ENCODE results near the gene EMC6.
A peak's percentile ranks its signal among the peaks of the same experiment; 100 is the strongest.

EMC6 gene

DNA sequence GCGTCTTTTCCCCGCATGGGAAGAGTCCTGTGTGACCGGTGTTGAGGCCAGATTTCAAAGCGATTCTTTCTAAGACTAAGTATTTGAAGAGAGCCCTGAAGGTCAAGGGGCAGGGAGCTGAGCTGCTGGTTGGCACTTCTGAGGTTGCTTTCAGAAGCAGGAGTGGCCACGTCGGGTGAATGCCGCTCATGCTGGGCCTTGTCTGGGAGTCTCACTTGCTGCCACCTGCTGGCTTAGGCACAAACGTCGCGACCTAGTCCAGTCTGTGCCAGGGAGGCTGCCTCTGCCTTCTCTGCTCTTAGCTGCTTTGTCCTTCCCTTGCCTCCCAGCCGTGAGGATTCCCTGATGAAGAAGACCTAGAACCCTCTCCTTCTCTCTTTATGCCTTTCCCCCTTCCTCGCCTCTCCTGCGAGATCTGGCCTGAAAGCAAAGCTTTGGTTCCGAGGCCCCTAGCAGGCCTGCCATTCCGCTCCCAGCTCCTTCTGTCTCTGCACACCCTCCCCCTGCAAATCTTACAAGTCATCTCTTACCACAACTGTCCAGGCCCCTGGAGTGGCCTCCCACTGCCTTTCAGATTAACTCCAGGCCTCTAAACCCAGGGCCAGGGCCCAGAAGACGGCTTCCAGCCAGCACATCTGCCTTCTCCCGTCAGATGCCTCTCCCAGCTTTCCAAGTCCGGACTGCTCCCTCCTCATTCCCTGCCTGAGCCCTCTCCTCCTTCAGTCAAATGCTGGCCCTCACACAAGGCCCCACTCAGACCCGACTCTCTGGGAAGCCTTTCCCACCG, 20.6 kb upstream of the EMC6 start:
- Histone ChIP-seq H3K27ac (peak overlapping the region; percentile 88), H3K36me3 (peaks cover 30% of the 10 kb centered on the region), H4K20me1 (no peaks in the 10 kb centered on the region), H3K4me2 (peak overlapping the region; percentile 85), H3K4me3 (no peak overlapping the region), H3K27me3 (no peaks in the 10 kb centered on the region), H3K9ac (peak overlapping the region; percentile 70), H3K9me3 (no peaks in the 10 kb centered on the region), H3K4me1 (peaks cover 46% of the 10 kb centered on the region)
- TF ChIP-seq Cebpa-rat (IDR thresholded peaks at IDR 0.05) = no peak

DNA sequence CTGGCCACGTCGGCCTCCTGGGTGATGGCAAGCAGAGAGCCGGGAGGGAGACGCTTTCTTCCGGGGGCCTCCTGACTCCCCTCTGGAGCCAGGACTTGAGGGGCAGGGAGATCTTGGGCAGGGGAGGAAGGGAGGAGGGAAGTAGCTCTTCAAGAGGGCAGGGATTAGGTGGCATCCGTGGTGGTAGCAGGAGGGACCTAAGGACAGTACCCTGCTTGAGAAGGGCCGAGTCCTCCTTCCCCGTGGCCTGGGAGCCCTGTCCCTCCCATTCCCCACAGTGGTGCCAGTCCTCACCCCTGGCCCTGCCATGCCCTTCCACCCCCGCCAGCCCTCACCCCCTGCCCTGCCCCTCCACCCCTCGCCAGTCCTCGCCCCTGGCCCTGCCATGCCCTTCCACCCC, 12.8 kb upstream of the EMC6 start:
- Histone ChIP-seq H3K27me3 (no peaks in the 10 kb centered on the region), H3K9ac (no peak overlapping the region), H3K27ac (no peak overlapping the region), H3K4me1 (no peaks in the 10 kb centered on the region), H3K9me3 (no peaks in the 10 kb centered on the region), H3K4me3 (no peak overlapping the region), H3K36me3 (peaks cover 50% of the 10 kb centered on the region), H3K4me2 (no peak overlapping the region), H4K20me1 (no peaks in the 10 kb centered on the region)
- TF ChIP-seq Cebpa-rat (IDR thresholded peaks at IDR 0.05) = no peak

DNA sequence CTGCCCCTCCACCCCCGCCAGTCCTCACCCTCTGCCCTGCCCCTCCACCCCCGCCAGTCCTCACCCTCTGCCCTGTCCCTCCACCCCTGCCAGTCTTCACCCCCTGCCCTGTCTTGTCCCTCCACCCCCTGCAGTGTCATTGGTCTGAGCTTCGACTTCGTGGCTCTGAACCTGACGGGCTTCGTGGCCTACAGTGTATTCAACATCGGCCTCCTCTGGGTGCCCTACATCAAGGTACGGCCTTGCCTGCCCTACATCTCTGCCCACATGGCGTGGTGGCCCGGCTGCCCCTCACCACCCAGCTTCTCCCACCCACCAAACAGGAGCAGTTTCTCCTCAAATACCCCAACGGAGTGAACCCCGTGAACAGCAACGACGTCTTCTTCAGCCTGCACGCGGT, 12.3 kb upstream of the EMC6 start:
- Histone ChIP-seq H3K9ac (no peak overlapping the region), H3K4me3 (no peak overlapping the region), H3K4me2 (no peak overlapping the region), H4K20me1 (no peaks in the 10 kb centered on the region), H3K4me1 (no peaks in the 10 kb centered on the region), H3K27ac (no peak overlapping the region), H3K36me3 (peaks cover 56% of the 10 kb centered on the region), H3K27me3 (no peaks in the 10 kb centered on the region), H3K9me3 (no peaks in the 10 kb centered on the region)
- TF ChIP-seq Cebpa-rat (IDR thresholded peaks at IDR 0.05) = no peak

DNA sequence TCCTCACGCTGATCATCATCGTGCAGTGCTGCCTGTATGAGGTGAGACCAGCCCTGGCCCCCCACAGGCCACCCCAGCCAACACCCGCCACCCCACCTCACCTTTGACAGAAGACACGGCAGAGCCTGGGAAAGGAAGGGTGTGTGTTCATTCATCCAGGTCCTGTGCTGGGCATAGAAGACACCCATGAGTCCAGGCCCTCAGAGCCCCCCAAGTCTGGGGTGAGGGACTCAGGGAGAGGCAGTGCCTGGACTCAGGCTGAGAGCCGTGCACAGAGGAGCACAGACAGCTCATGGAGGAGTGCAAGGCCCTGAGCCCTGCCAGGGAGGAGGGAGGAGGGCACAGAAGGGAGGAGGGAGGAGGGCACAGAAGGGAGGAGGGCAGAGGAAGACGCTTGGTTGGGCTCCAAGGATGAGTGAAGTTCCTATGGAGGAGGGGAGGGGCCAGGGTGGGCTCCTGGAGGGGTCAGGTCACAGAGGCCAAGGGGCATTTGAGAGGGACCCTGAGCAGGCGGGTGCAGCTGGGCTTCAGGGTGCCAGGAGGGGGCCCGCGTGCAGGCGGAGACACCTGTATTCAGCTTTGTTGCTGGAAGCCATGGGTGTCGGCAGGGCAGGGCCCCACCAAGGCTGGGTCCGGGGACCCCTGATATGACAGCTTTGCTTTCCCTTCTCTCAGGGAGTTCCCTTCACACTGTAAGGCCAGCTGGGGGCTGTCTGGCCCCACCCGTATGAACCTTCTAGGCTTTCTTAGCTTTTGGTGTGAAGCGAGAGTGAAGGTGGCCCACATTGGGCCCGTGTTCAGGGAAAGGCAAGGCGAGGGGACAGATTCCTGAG, 11.6 kb upstream of the EMC6 start:
- Histone ChIP-seq H3K4me1 (no peaks in the 10 kb centered on the region), H3K4me2 (no peak overlapping the region), H3K9ac (no peak overlapping the region), H3K36me3 (peaks cover 62% of the 10 kb centered on the region), H3K9me3 (no peaks in the 10 kb centered on the region), H3K27ac (no peak overlapping the region), H3K4me3 (no peak overlapping the region), H3K27me3 (no peaks in the 10 kb centered on the region), H4K20me1 (no peaks in the 10 kb centered on the region)
- no peak for TF ChIP-seq Cebpa-rat (IDR thresholded peaks at IDR 0.05)

DNA sequence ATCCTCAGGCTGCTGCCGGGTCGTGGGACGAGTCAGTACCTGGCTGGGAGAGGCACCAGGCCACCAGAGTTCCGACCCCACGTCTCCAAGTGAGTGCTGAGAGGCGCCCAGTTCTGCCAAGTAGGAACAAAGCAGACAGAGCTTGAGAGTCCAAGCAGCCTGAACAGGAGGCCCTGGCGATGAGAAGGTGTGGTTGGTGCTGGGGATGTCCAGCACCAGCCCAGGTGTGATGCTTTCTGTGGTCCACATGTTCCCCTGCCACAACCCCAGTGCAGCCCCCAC, 11.1 kb upstream of the EMC6 start:
- no peak for TF ChIP-seq Cebpa-rat (IDR thresholded peaks at IDR 0.05)
- no peak overlapping the region for H3K4me3 ChIP-seq
- no peaks in the 10 kb centered on the region for H3K27me3 ChIP-seq
- peaks cover 68% of the 10 kb centered on the region for H3K36me3 ChIP-seq
- no peaks in the 10 kb centered on the region for H3K9me3 ChIP-seq
- H3K9ac ChIP-seq = no peak overlapping the region
- H3K4me2 ChIP-seq = no peak overlapping the region
- no peaks in the 10 kb centered on the region for H4K20me1 ChIP-seq
- H3K4me1 ChIP-seq = no peaks in the 10 kb centered on the region
- no peak overlapping the region for H3K27ac ChIP-seq

DNA sequence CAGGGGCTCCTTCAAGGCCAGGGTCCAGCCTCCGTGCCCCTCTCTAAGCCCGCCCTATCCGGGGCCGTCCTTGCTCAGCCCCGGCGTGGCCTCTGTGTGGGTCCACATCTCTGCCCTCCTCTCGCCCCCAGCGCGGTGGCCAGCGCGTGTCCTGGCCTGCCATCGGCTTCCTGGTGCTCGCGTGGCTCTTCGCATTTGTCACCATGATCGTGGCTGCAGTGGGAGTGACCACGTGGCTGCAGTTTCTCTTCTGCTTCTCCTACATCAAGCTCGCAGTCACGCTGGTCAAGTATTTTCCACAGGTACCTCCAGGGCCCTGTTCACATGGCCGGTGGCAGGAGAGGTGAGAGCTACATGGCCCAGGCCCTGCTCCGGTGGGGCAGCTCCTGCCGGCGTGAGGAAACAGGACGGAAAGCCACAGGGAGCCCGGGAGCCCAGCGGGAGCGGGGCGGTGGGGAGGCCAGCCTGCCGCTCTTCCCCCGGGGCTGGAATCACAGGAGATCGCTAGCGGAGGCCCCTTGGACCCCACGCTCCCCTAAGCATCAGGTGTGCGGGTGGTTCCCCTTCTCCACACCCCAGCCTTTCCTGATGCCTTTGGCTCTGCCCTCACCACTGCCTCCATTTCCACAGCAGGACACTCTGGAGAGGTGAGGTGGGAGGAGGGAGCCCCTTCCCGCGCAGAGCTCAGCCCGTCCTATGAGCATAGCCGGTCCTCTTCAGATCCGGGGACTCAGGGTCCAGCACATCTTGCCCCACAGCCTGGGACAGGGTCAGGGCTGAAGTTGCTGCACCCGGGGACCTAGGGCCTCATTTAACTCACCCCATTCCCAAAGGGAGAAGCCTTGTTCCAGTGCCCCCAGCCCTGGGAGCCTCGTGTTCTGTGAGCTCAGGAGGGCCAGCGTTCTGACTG, 10.5 kb upstream of the EMC6 start:
- no peak for TF ChIP-seq Cebpa-rat (IDR thresholded peaks at IDR 0.05)
- H3K4me3 ChIP-seq = no peak overlapping the region
- H3K9me3 ChIP-seq = no peaks in the 10 kb centered on the region
- no peak overlapping the region for H3K9ac ChIP-seq
- no peaks in the 10 kb centered on the region for H4K20me1 ChIP-seq
- H3K27me3 ChIP-seq = no peaks in the 10 kb centered on the region
- H3K4me1 ChIP-seq = no peaks in the 10 kb centered on the region
- H3K27ac ChIP-seq = no peak overlapping the region
- peaks cover 68% of the 10 kb centered on the region for H3K36me3 ChIP-seq
- H3K4me2 ChIP-seq = no peak overlapping the region

DNA sequence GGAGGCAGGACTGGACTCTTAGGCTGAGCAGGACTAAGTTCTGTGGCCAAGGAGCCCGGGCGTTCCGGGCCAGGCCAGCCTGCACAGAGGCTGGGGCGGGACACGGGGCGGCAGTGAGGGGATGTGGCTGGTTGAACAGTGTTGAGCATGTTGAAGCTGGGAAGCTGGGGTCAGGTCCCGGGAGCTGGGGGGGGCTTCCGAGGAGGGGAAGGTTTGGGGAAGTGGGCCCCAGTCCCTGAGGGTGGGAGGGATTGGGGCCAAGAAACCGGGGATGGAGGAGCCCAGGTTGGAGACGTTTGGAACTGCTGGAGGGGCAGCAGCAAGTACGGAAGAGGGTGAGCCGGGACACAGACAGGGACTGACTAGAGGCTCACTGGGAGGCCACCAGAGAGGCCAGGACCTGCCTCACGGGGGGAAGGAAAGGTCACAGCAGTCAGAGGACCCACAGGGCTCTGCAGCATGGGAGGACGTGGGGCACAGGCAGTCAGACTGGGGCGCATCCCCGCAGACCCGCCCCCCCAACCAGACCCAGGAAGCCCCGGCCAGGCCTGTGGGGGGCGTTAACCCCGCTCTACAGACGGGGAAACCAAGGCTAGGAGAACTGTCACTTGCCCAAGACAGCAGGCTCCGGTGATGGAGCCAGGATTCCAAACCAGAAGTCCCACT, 9.7 kb upstream of the EMC6 start:
- Histone ChIP-seq H3K9ac (no peak overlapping the region), H4K20me1 (no peaks in the 10 kb centered on the region)
- TF ChIP-seq Cebpa-rat (IDR thresholded peaks at IDR 0.05) = no peak

DNA sequence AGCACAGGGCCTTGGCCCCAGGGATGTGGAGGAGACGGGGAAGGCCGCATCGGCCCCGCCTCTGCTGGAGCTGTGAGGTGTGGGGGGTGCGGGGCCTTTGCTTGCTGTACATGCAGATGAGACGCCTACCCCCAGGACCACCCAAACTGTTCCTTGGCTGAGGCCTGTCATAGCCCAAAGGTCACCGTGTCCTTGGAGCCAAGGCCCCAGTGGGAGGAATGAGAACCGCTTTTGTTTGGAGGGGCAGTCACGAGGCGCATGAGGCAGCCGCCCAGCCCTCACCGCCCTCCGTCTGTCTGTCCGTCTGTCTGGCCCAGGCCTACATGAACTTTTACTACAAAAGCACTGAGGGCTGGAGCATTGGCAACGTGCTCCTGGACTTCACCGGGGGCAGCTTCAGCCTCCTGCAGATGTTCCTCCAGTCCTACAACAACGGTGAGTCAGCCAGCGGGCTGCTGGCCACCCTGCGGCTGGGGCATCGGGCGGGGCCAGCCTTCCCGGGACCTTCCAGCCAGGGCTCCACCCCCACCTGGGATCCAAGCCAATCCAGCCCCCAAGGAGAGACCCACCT, 9.0 kb upstream of the EMC6 start:
- TF ChIP-seq Cebpa-rat (IDR thresholded peaks at IDR 0.05) = no peak
- H3K9me3 ChIP-seq = no peaks in the 10 kb centered on the region
- no peak overlapping the region for H3K4me3 ChIP-seq
- 0 out of 2 replicates have a peak, but pooled peaks cover 6% of the 10 kb centered on the region for H4K20me1 ChIP-seq
- H3K27ac ChIP-seq = no peak overlapping the region
- no peaks in the 10 kb centered on the region for H3K4me1 ChIP-seq
- H3K9ac ChIP-seq = no peak overlapping the region
- no peak overlapping the region for H3K4me2 ChIP-seq
- no peaks in the 10 kb centered on the region for H3K27me3 ChIP-seq
- H3K36me3 ChIP-seq = peaks cover 79% of the 10 kb centered on the region

More for the DNA sequence above, 9.7 kb upstream of the EMC6 start:
- Histone ChIP-seq H3K27me3 (no peaks in the 10 kb centered on the region), H3K4me1 (no peaks in the 10 kb centered on the region), H3K4me2 (no peak overlapping the region), H3K27ac (no peak overlapping the region), H3K9me3 (no peaks in the 10 kb centered on the region), H3K4me3 (no peak overlapping the region), H3K36me3 (peaks cover 72% of the 10 kb centered on the region)

DNA sequence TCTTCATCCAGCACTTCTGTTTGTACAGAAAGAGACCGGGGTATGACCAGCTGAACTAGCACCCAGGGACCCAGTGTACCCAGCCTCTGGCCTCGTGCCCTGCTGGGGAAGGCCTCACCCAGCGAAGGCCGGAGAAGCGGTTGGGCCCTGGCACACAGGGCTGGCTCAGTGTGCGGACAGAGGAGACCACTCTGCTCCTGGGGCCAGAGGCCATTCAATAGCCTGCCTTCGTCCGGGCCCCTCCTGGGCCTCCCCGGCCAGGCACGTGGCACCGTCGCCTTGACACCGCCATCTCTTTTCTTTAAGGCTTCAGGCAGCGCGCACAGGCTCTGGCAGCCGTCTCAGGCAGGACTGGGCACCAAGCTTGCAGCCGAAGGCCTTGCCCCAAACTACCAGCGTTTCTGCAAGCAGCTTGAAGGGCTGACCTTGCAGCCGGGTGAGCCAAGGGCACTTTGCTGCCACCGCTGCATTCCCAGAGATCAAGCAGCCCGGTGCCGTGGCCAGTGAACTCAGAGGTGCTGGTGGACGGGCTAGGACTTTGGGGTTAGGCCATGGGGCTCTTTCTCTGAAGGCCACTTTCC, 8.2 kb upstream of the EMC6 start:
- Histone ChIP-seq H3K27me3 (no peaks in the 10 kb centered on the region), H3K9me3 (no peaks in the 10 kb centered on the region), H3K36me3 (peaks cover 75% of the 10 kb centered on the region), H3K4me2 (no peak overlapping the region), H3K4me1 (no peaks in the 10 kb centered on the region), H3K4me3 (no peak overlapping the region), H3K9ac (no peak overlapping the region), H3K27ac (no peak overlapping the region), H4K20me1 (0 out of 2 replicates have a peak, but pooled peaks cover 11% of the 10 kb centered on the region)
- TF ChIP-seq Cebpa-rat (IDR thresholded peaks at IDR 0.05) = no peak

Measured in BLaER1 (cell line).